ENCODE data around the gene CPNE5. TPM values are rescaled to one million over a fixed set of nuclear protein-coding genes. Genes with fewer than 3 reads are reported as not detected.

The CPNE5 gene
- total RNA-seq, 1 donor from 2014 or later, result 0.72 TPM

DNA sequence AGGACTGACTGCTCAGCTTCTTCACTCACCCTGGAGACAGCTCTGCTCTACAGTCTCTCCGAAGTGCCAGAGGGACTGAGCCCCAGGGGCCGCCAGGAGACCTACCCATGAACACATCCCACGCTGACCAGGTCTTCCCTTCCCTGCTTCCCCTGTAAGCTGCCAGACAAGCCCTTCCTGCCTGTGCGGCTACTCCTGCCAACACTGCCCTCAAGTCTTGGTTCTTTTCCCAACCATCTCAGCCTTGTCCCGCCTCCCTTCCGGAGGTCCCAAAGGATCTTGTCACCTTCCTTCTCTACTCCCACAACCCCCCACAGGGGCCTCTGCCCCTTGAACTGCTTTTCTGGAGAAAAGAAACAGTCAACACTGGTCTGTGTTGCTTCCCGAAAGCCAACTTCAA, 15.0 kb downstream of the CPNE5 start:
- no peak overlapping the region for H3K4me3 Mint-ChIP-seq
- no peaks in the 10 kb centered on the region for H3K9me3 Mint-ChIP-seq
- H3K4me1 Mint-ChIP-seq (ENCODE audit: unreplicated experiment), result peaks cover 41% of the 10 kb centered on the region
- H3K27me3 Mint-ChIP-seq, result no peaks in the 10 kb centered on the region
- H3K36me3 Mint-ChIP-seq, result no peaks in the 10 kb centered on the region
- TF ChIP-seq, protein P1, sequence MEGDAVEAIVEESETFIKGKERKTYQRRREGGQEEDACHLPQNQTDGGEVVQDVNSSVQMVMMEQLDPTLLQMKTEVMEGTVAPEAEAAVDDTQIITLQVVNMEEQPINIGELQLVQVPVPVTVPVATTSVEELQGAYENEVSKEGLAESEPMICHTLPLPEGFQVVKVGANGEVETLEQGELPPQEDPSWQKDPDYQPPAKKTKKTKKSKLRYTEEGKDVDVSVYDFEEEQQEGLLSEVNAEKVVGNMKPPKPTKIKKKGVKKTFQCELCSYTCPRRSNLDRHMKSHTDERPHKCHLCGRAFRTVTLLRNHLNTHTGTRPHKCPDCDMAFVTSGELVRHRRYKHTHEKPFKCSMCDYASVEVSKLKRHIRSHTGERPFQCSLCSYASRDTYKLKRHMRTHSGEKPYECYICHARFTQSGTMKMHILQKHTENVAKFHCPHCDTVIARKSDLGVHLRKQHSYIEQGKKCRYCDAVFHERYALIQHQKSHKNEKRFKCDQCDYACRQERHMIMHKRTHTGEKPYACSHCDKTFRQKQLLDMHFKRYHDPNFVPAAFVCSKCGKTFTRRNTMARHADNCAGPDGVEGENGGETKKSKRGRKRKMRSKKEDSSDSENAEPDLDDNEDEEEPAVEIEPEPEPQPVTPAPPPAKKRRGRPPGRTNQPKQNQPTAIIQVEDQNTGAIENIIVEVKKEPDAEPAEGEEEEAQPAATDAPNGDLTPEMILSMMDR (conservative IDR thresholded peaks at IDR 0.05), result no peak
- no peak overlapping the region for H3K27ac Mint-ChIP-seq
- no peak for DNase-seq (ENCODE audit: extremely low spot score, unreplicated experiment)

DNA sequence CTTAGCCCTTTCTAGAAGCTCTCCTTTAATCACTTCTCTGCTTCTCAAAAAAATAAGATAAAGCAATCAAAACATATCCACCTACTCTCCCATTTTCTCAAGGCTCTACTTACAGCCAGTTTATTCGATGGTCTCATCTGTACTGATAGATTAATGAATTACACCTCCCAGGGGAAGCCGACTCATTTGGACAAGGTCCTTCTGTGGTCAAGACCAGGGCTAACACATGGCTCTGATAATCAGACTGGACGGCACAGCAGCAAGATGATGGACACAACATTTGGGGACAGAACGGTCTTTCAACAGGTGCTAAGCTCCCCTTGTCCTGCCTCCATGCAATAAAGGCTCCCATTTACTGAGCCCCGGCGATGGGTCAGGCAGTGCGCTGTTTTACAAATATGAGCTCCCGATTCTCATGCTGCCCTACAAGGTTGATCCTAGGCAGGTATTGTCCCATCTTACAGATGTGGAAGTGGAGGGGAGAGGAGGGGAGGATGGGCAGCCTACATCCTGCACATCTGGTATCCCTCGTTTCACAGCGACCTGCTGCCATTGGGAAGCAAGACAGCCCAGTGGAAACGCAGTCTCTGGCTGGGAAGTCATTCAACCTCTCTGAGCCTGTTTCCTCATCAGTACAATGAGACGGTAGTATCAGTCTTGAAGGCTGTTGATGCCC, 15.7 kb downstream of the CPNE5 start:
- Mint-ChIP-seq H3K9me3 (no peaks in the 10 kb centered on the region), H3K36me3 (no peaks in the 10 kb centered on the region), H3K27me3 (no peaks in the 10 kb centered on the region), H3K27ac (no peak overlapping the region), H3K4me1 (ENCODE audit: unreplicated experiment) (peaks cover 42% of the 10 kb centered on the region), H3K4me3 (no peak overlapping the region)
- TF ChIP-seq, protein P1 (conservative IDR thresholded peaks at IDR 0.05), result no peak
- no peak for DNase-seq (ENCODE audit: extremely low spot score, unreplicated experiment)

DNA sequence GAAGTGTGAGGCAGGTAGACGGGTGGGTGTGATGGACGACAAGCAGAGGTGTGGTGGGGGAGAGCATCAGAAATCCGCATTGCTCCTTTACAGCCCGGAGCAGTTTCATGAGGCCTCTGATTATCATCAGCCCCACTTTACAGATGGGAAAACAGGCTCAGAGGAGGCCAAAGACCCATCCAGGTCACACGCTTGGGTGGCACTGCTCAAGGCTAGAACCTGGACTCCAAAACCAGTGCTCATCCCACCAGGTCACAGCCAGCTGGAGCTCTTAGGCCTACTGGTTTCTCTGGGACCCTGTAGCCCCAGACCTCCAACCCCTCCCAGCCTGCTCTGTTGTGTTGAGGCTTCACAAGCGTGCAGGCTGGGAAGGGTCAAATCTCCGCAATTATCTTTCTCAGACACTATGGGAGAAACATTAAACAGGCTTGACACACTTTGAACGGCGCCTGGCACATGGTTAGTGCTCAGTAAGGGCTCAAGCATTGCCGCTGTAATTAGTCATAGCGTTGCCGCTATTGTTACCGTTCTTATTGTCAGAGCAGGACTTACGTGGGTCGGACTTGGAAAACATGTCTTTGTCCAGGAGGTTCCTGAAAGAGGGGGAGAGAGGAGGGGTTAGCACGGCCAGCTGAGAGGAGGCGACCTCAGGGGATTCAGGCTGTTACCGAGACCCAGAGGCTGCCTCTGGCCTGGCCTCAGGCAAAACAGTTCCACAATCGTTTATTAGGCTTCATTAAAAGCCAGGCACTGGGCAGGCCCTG, 16.6 kb downstream of the CPNE5 start:
- Mint-ChIP-seq H3K27ac (no peak overlapping the region), H3K36me3 (no peaks in the 10 kb centered on the region), H3K9me3 (no peaks in the 10 kb centered on the region), H3K4me1 (ENCODE audit: unreplicated experiment) (peaks cover 49% of the 10 kb centered on the region), H3K27me3 (no peaks in the 10 kb centered on the region), H3K4me3 (no peak overlapping the region)
- DNase-seq (ENCODE audit: extremely low spot score, unreplicated experiment), result no peak
- TF ChIP-seq, protein P1 (conservative IDR thresholded peaks at IDR 0.05), result no peak

DNA sequence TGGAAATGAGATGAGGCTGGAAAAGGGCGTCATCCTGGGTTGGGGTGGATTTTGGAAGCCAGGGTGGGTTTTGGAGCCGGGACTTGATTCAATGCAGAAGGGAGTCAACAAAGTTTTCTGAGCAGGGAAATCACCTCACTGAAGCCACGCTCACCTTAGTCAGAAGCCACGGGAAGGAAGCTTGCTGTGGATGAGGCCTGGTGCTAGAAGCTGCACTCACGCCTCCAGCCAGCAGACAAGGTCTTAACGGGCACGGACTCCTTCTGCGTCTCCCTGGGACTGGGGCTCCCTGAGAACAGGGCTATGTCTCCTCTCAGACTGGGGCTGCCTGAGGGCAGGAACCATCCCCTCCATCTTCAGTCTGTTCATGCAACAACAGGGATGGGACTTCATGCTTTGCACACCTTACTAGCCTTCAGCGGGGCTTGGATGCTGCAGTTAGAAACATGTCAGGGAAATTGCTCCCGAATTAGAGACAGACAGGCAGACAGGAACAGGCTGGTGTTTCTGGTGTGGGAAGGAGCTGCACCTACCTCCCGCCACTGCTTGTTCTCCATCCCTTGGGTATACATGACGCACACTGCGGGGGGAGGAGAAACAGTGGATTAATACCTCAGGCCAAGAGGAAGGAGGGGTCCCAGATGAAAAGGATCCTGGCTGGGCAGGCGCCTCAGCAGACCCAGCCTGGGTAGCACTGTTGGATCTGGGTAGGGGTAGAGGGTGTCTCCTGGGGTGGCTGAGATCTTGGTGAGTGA, 17.5 kb downstream of the CPNE5 start:
- TF ChIP-seq, protein P1 (conservative IDR thresholded peaks at IDR 0.05), result no peak
- Mint-ChIP-seq H3K27me3 (no peaks in the 10 kb centered on the region), H3K9me3 (no peaks in the 10 kb centered on the region), H3K4me1 (ENCODE audit: unreplicated experiment) (peaks cover 42% of the 10 kb centered on the region), H3K36me3 (no peaks in the 10 kb centered on the region), H3K27ac (no peak overlapping the region), H3K4me3 (no peak overlapping the region)
- DNase-seq (ENCODE audit: extremely low spot score, unreplicated experiment), result no peak

DNA sequence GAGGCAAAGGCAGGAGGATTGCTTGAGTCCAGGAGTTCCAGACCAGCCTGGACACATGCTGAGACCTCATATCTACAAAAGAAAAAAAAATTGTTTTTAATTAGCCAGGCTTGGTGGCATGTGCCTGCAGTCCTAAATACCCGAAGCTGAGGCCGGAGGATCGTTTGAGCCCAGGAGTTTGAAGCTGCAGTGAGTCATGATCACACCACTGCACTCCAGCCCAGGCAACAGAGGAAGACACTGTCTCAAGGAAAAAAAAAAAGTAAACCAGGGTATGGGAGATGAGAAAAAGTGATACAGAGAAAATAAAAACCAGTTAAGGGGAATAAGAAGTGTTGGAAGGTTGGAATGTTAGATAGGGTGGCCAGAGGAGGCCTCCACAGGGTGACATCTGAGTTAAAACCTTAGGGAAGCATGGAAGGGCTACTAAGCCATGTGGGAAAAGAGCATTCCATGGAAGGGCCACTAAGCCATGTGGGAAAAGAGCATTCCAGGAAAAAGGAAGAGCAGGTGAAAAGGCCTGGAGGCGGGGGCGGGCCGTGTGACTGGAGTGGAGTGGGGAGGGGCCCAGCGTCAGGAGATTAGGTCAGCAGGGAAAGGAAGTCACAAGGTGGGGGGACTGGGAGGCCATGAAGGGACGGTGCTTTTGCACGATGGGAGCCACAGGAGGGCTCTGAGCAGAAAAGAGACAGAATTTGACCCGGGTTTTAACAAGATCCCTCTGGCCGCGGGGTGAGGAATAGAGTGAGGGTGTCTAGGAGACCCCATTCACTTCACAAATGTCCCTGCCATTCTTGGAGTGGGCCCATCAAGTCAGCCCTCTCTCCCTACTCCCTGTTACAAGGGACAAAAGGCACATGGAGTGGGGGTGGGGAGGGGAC, 18.3 kb downstream of the CPNE5 start:
- Mint-ChIP-seq H3K4me1 (ENCODE audit: unreplicated experiment) (peaks cover 48% of the 10 kb centered on the region), H3K9me3 (no peaks in the 10 kb centered on the region), H3K36me3 (no peaks in the 10 kb centered on the region), H3K27me3 (no peaks in the 10 kb centered on the region), H3K4me3 (no peak overlapping the region), H3K27ac (peak overlapping the region; percentile 29)
- TF ChIP-seq, protein P1 (conservative IDR thresholded peaks at IDR 0.05), result no peak
- no peak for DNase-seq (ENCODE audit: extremely low spot score, unreplicated experiment)
